ENCODE data around the gene SPTLC2. TPM values are rescaled to one million over a fixed set of nuclear protein-coding genes. Genes with fewer than 3 reads are reported as not detected.

SPTLC2 gene
- total and polyA plus RNA-seq, 2 of the 13 experiments (the other 11 are each of a cell fraction or from before 2014, with no cell fraction given): 17.4 to 17.5 TPM

- POLR2A ChIA-PET: interaction anchor here (1.1 to 2.7 kb wide), 7 partner anchors 9 to 138 kb away, joined by 4 to 10 read pairs (median 6); partner anchors contain the start of genes GSTZ1, ISM2, POMT2 and SAMD15
- no TSS peak for BruUV-seq (replicated peaks)
- TF ChIP-seq RCOR2 (CRISPR knock-in tag; IDR thresholded peaks at IDR 0.05) (no peak), ZNF747 (CRISPR knock-in tag; IDR thresholded peaks at IDR 0.05; ENCODE audit: borderline replicate concordance) (peak; percentile 80; the same call in 1 of the 2 replicates), RBFOX2 (IDR thresholded peaks at IDR 0.05; ENCODE audit: low read depth, low read length) (0 out of 2 replicates have a peak, but pooled peaks have one; percentile 9), ZSCAN22 (CRISPR knock-in tag; IDR thresholded peaks at IDR 0.05) (0 out of 2 replicates have a peak, but pooled peaks have one; percentile 30), ARNTL (CRISPR knock-in tag; IDR thresholded peaks at IDR 0.05) (0 out of 2 replicates have a peak, but pooled peaks have one; percentile 11), ZNF891 (CRISPR knock-in tag; IDR thresholded peaks at IDR 0.05) (peak; percentile 86; the same call in 1 of the 2 replicates), TP53 (CRISPR knock-in tag; conservative IDR thresholded peaks at IDR 0.05) (0 out of 2 replicates have a peak, but pooled peaks have one; percentile 5), TBL1XR1 (IDR thresholded peaks at IDR 0.05; ENCODE audit: borderline replicate concordance, low read length, partially characterized antibody) (no peak), NCOA1 (CRISPR knock-in tag; IDR thresholded peaks at IDR 0.05) (0 out of 2 replicates have a peak, but pooled peaks have one; percentile 18), ZNF75D (CRISPR knock-in tag; IDR thresholded peaks at IDR 0.05; ENCODE audit: borderline replicate concordance) (0 out of 2 replicates have a peak, but pooled peaks have one; percentile 5), ZNF329 (CRISPR knock-in tag; IDR thresholded peaks at IDR 0.05; ENCODE audit: low read depth) (0 out of 2 replicates have a peak, but pooled peaks have one; percentile 49), AGO2 (optimal IDR thresholded peaks at IDR 0.05; ENCODE audit: low read depth, low read length) (peak; percentile 73), FOSL2 (CRISPR knock-in tag; IDR thresholded peaks at IDR 0.05) (peak; percentile 2; the same call in 1 of the 2 replicates), MAFF (IDR thresholded peaks at IDR 0.05; ENCODE audit: low read depth, low read length) (no peak), UBTF (CRISPR knock-in tag; IDR thresholded peaks at IDR 0.05) (peak; percentile 72), EED (CRISPR knock-in tag; IDR thresholded peaks at IDR 0.05) (peak; percentile 80; the same call in 1 of the 2 replicates), ARHGAP35 (CRISPR knock-in tag; IDR thresholded peaks at IDR 0.05; ENCODE audit: borderline replicate concordance) (0 out of 2 replicates have a peak, but pooled peaks have one; percentile 14), DMAP1 (CRISPR knock-in tag; IDR thresholded peaks at IDR 0.05) (0 out of 2 replicates have a peak, but pooled peaks have one; percentile 43), YEATS4 (CRISPR knock-in tag; IDR thresholded peaks at IDR 0.05; ENCODE audit: borderline replicate concordance) (no peak), POGZ (CRISPR knock-in tag; IDR thresholded peaks at IDR 0.05) (0 out of 2 replicates have a peak, but pooled peaks have one; percentile 4), ZNF614 (CRISPR knock-in tag; IDR thresholded peaks at IDR 0.05; ENCODE audit: borderline replicate concordance) (0 out of 2 replicates have a peak, but pooled peaks have one; percentile 15)
- TF ChIP-seq, protein P1, sequence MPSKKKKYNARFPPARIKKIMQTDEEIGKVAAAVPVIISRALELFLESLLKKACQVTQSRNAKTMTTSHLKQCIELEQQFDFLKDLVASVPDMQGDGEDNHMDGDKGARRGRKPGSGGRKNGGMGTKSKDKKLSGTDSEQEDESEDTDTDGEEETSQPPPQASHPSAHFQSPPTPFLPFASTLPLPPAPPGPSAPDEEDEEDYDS (CRISPR knock-in tag; IDR thresholded peaks at IDR 0.05): no peak
Observed at GRCh38 chr14:77458249-77458950, 158.0 kb downstream of the SPTLC2 start.

More at GRCh38 chr14:77458249-77458950, 158.0 kb downstream of the SPTLC2 start:
- DNase-seq (ENCODE audit: low spot score) (peak; percentile 40), FAIRE-seq (no peak), ATAC-seq (peak; percentile 54)
- Histone ChIP-seq H3K9me3 (ENCODE audit: low read length) (no peaks in the 10 kb centered on the region), H3K36me3 (replicated peaks in 1 of 2; ENCODE audit: control insufficient read depth in 1 of 2, insufficient read depth in 2 of 2, low read length in 2 of 2) (peaks cover 26 to 36% of the 10 kb centered on the region in 2 experiments), H3K4me3 (replicated peaks in 1 of 3; ENCODE audit: insufficient read depth in 1 of 3, low read depth in 2 of 3, low read length in 3 of 3) (peak overlapping the region; percentile 79 to 98 (median 90)), H3K4me1 (ENCODE audit: insufficient read depth, low read length) (peaks cover 35% of the 10 kb centered on the region), H3K27ac (ENCODE audit: extremely low read length, insufficient read depth, low read length) (peak overlapping the region; percentile 88), H4K20me1 (ENCODE audit: insufficient read depth, low read length) (peaks cover 8% of the 10 kb centered on the region), H3K79me2 (ENCODE audit: insufficient read depth, low read length) (peaks cover 48% of the 10 kb centered on the region), H3K27me3 (ENCODE audit: control insufficient read depth in 1 of 2, insufficient read depth in 2 of 2, low read length in 2 of 2) (no peaks in the 10 kb centered on the region; a peak in 1 of 5 replicates), H2AFZ (ENCODE audit: low read length) (no peak overlapping the region), H3K9ac (ENCODE audit: insufficient read depth, low read depth, low read length) (peak overlapping the region; percentile 89), H3K4me2 (ENCODE audit: low read depth, low read length) (peak overlapping the region; percentile 95)
- under 1% methylated on average over 10 of the region's 29 CpGs for WGBS (ENCODE audit: low lambda C conversion rate)
- intact Hi-C loops (cut with micrococcal nuclease; ENCODE audit: unreplicated experiment) (loop anchor here (2.0 to 5.0 kb wide), 2 partner anchors 40 to 136 kb away; partner anchors contain the start of genes GSTZ1, ISM2 and POMT2), in situ Hi-C loops (cut with HindIII; ENCODE audit: extremely low pct_ligation_motif_present, low pct_unique_long_range_greater_than_20kb) (loop anchor here (5.0 kb wide), 1 partner anchor 94 kb away; no protein-coding TSS in a partner anchor)
- CTCF ChIA-PET (ENCODE audit: low intra/inter-chr PET ratio, low total read pairs): interaction anchor here (0.7 to 1.8 kb wide), 3 partner anchors 10 to 93 kb away, joined by 4 to 14 read pairs (median 4); no protein-coding TSS in a partner anchor
